ENCODE data around the gene TSPAN17. TPM values are rescaled to one million over a fixed set of nuclear protein-coding genes. Genes with fewer than 3 reads are reported as not detected.

The TSPAN17 gene
- total and polyA plus RNA-seq, 10 of the 15 experiments (the other 5 are each of a cell fraction or from before 2014, with no cell fraction given), result 0.24 to 17.1 (median 10.4) TPM

DNA sequence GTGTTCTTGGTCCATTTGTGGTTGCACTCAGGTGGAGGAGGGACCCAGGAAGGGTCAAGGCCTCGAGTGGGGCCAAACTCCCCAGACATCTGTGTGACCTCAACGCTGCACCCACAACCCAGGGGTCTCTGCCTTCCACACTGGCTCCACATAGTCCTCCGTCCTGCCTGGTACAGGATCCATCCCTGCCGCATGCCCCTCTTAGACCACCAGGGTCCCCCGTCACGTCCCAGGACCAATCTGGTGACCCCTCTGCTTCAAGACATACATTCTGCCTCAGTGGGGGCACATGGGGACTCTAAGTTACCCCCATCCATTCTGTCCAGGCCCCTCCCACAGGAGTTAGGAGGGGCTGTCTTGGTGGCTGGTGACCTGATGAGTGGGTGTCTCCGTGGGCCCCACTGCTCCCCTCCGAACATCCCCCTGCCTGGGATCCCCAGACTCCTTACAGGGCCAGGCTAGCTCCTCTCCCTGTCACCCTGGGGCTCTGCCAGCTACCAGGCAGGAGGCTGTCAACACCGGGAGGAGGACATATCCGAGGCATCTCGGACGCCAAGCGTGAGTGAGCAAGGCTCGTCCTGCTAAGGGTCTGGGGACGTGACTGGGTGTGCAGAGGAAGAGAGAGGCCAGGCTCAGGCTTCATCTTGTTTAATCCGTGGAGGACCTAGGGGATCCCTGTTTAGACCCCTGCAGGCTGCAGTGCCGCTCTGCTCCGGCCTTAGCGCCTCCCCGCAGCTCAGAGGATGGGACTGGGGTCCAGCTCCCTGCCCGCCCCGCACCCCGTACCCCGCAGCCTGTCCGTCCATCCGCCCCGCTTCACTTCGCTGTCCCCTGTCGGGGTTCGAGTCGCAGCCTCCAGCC lies 32.3 kb downstream of the TSPAN17 start:
- no peak for TF ChIP-seq RBBP5 (conservative IDR thresholded peaks at IDR 0.05)
- TF ChIP-seq POU2F2 (IDR thresholded peaks at IDR 0.05; ENCODE audit: borderline replicate concordance, low read depth, low read length), result no peak
- TF ChIP-seq HDGF (IDR thresholded peaks at IDR 0.05), result no peak
- no TSS peak for BruUV-seq (replicated peaks)
- 35% methylated on average over 28 of the region's 31 CpGs for WGBS (ENCODE audit: insufficient coverage, insufficient replicate concordance, low lambda C conversion rate, missing lambda C conversion rate)
- no peaks in the 10 kb centered on the region for H4K20me1 ChIP-seq (ENCODE audit: control insufficient read depth, insufficient read depth)
- ChIA-PET POLR2A (no interaction called here), SMC1A (ENCODE audit: uncharacterized antibody, unreplicated experiment) (no interaction called here), RAD21 (ENCODE audit: unreplicated experiment) (interaction anchor here (1.3 kb wide), 1 partner anchor 19 kb away, joined by 3 read pairs; no protein-coding TSS in a partner anchor), CTCF (interaction anchor here (0.8 to 3.0 kb wide), 2 partner anchors 19 to 20 kb away, joined by 3 to 22 read pairs; no protein-coding TSS in a partner anchor)
- no peaks in the 10 kb centered on the region for H3K4me1 ChIP-seq (ENCODE audit: control insufficient read depth, insufficient read depth, low read length)
- H3K79me2 ChIP-seq (ENCODE audit: control insufficient read depth, insufficient read depth, low read length), result no peaks in the 10 kb centered on the region
- no peaks in the 10 kb centered on the region for H3K9me3 ChIP-seq (replicated peaks; ENCODE audit: control insufficient read depth, insufficient read depth, low read length)
- H3K27me3 ChIP-seq (replicated peaks in 1 of 2; ENCODE audit: control insufficient read depth in 2 of 2, insufficient read depth in 2 of 2, low read length in 1 of 2), result peaks cover 5% of the 10 kb centered on the region in 2 experiments; a peak in 2 of 4 replicates
- H3K4me2 ChIP-seq (ENCODE audit: control insufficient read depth, insufficient read depth), result no peak overlapping the region
- in situ Hi-C loops (cut with MboI), result no loop called here
- no peak overlapping the region for H3K27ac ChIP-seq (ENCODE audit: control insufficient read depth, insufficient read depth)
- intact Hi-C loops (cut with micrococcal nuclease; ENCODE audit: unreplicated experiment), result no loop called here
- no peak for FAIRE-seq
- no peak for ATAC-seq
- no peak overlapping the region for H3K9ac ChIP-seq (ENCODE audit: control insufficient read depth, insufficient read depth, low read length)
- H3K4me3 ChIP-seq, result no peak overlapping the region
- H3K36me3 ChIP-seq (ENCODE audit: control insufficient read depth in 2 of 2, insufficient read depth in 2 of 2, low read length in 1 of 2), result no peaks in the 10 kb centered on the region
- no peak for DNase-seq (ENCODE audit: low read depth, low spot score)
- no peak overlapping the region for H2AFZ ChIP-seq (ENCODE audit: control insufficient read depth, low read depth, low read length)

DNA sequence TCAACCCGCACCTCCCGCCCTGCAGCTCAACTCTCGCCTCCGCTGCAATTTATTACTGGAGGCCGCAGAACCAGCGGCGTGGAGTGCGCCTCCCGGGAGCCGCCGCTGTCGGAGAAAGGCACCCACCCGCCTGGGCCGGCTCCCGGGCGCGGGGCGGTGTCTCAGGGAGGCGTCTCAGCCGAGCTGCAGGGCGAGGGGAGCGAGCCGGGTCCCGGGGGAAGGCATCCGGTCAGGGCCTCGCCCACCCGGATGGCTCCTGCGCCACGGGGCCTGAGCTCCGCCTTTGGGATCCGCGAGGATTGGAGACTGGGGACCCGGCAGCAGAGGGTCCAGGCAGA lies 32.9 kb downstream of the TSPAN17 start:
- no peaks in the 10 kb centered on the region for H3K79me2 ChIP-seq (ENCODE audit: control insufficient read depth, insufficient read depth, low read length)
- ChIA-PET RAD21 (ENCODE audit: unreplicated experiment) (no interaction called here), POLR2A (no interaction called here), SMC1A (ENCODE audit: uncharacterized antibody, unreplicated experiment) (no interaction called here), CTCF (interaction anchor here (3.0 kb wide), 1 partner anchor 20 kb away, joined by 22 read pairs; no protein-coding TSS in a partner anchor)
- no peaks in the 10 kb centered on the region for H3K36me3 ChIP-seq (ENCODE audit: control insufficient read depth in 2 of 2, insufficient read depth in 2 of 2, low read length in 1 of 2)
- H4K20me1 ChIP-seq (ENCODE audit: control insufficient read depth, insufficient read depth), result no peaks in the 10 kb centered on the region
- 30% methylated on average over 27 of the region's 33 CpGs for WGBS (ENCODE audit: insufficient coverage, insufficient replicate concordance, low lambda C conversion rate, missing lambda C conversion rate)
- FAIRE-seq, result no peak
- in situ Hi-C loops (cut with MboI), result no loop called here
- no peak overlapping the region for H3K4me2 ChIP-seq (ENCODE audit: control insufficient read depth, insufficient read depth)
- H3K4me3 ChIP-seq, result no peak overlapping the region
- BruUV-seq (replicated peaks), result no TSS peak
- H3K27me3 ChIP-seq (replicated peaks in 1 of 2; ENCODE audit: control insufficient read depth in 2 of 2, insufficient read depth in 2 of 2, low read length in 1 of 2), result peaks cover 5% of the 10 kb centered on the region in 2 experiments; a peak in 2 of 4 replicates
- H3K9me3 ChIP-seq (replicated peaks; ENCODE audit: control insufficient read depth, insufficient read depth, low read length), result no peaks in the 10 kb centered on the region; the same call in 2 of the 3 replicates
- intact Hi-C loops (cut with micrococcal nuclease; ENCODE audit: unreplicated experiment), result no loop called here
- DNase-seq (ENCODE audit: low read depth, low spot score), result no peak
- no peak overlapping the region for H3K9ac ChIP-seq (ENCODE audit: control insufficient read depth, insufficient read depth, low read length)
- ATAC-seq, result no peak
- no peak overlapping the region for H3K27ac ChIP-seq (ENCODE audit: control insufficient read depth, insufficient read depth)
- no peaks in the 10 kb centered on the region for H3K4me1 ChIP-seq (ENCODE audit: control insufficient read depth, insufficient read depth, low read length)
- H2AFZ ChIP-seq (ENCODE audit: control insufficient read depth, low read depth, low read length), result no peak overlapping the region
- TF ChIP-seq IKZF2 (IDR thresholded peaks at IDR 0.05) (no peak), NR2C1 (IDR thresholded peaks at IDR 0.05) (no peak), IRF4 (IDR thresholded peaks at IDR 0.05; ENCODE audit: low read depth, low read length) (no peak), PAX5 (IDR thresholded peaks at IDR 0.05; ENCODE audit: borderline replicate concordance, low read depth, low read length) (no peak), CHD2 (IDR thresholded peaks at IDR 0.05; ENCODE audit: borderline replicate concordance, low read depth, low read length) (no peak), SP1 (IDR thresholded peaks at IDR 0.05; ENCODE audit: low read depth, low read length) (no peak)
- TF ChIP-seq, protein P1, sequence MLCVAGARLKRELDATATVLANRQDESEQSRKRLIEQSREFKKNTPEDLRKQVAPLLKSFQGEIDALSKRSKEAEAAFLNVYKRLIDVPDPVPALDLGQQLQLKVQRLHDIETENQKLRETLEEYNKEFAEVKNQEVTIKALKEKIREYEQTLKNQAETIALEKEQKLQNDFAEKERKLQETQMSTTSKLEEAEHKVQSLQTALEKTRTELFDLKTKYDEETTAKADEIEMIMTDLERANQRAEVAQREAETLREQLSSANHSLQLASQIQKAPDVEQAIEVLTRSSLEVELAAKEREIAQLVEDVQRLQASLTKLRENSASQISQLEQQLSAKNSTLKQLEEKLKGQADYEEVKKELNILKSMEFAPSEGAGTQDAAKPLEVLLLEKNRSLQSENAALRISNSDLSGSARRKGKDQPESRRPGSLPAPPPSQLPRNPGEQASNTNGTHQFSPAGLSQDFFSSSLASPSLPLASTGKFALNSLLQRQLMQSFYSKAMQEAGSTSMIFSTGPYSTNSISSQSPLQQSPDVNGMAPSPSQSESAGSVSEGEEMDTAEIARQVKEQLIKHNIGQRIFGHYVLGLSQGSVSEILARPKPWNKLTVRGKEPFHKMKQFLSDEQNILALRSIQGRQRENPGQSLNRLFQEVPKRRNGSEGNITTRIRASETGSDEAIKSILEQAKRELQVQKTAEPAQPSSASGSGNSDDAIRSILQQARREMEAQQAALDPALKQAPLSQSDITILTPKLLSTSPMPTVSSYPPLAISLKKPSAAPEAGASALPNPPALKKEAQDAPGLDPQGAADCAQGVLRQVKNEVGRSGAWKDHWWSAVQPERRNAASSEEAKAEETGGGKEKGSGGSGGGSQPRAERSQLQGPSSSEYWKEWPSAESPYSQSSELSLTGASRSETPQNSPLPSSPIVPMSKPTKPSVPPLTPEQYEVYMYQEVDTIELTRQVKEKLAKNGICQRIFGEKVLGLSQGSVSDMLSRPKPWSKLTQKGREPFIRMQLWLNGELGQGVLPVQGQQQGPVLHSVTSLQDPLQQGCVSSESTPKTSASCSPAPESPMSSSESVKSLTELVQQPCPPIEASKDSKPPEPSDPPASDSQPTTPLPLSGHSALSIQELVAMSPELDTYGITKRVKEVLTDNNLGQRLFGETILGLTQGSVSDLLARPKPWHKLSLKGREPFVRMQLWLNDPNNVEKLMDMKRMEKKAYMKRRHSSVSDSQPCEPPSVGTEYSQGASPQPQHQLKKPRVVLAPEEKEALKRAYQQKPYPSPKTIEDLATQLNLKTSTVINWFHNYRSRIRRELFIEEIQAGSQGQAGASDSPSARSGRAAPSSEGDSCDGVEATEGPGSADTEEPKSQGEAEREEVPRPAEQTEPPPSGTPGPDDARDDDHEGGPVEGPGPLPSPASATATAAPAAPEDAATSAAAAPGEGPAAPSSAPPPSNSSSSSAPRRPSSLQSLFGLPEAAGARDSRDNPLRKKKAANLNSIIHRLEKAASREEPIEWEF (IDR thresholded peaks at IDR 0.05; ENCODE audit: insufficient replicate concordance, low read depth, low read length), result no peak
